CD4-positive, alpha-beta memory T cell (primary cell): ENCODE measurements around the gene MRPL58. TPM values are rescaled to one million over a fixed set of nuclear protein-coding genes. Genes with fewer than 3 reads are reported as not detected.
"Not testable (repeated sequence)": the region's sequence is repeated elsewhere in the genome, so short reads cannot be mapped to it uniquely, and the experiment has no call there.

Experiments used
- CTCF ChIA-PET: fragments of 350-600 bp; sonication (Branson Sonifier 250); formaldehyde crosslinking; loops from one replicate; lab custom pipeline; 2021; ENCODE audit warnings: inconsistent platforms; ENCODE audit not compliant: partially characterized antibody; lab: Charles Lee
- POLR2A ChIA-PET: fragments of 350-600 bp; sonication (Branson Sonifier 250); formaldehyde crosslinking; loops from one replicate; lab custom pipeline; 2021; ENCODE audit not compliant: partially characterized antibody; lab: Charles Lee
- DNase-seq, 5 donors: peaks; one replicate each; pipeline versions ENCODE4 v3.0.0 to v3.0.0-alpha.2; 2020 to 2022; ENCODE audit warnings: mixed read lengths in 1 of 5
- H3K27ac ChIP-seq: one replicate; pipeline ENCODE4 v1.7.0; 2013; ENCODE audit warnings: low read depth, low read length
- H3K27me3 ChIP-seq: 2 replicates; pipeline ENCODE4 v1.7.0; 2013; ENCODE audit warnings: mild to moderate bottlenecking, low read length, moderate library complexity; ENCODE audit not compliant: insufficient read depth
- H3K36me3 ChIP-seq: 2 replicates; pipeline ENCODE4 v1.7.0; 2013; ENCODE audit warnings: mild to moderate bottlenecking, low read length, moderate library complexity; ENCODE audit not compliant: insufficient read depth
- H3K4me1 ChIP-seq: 2 replicates; pipeline ENCODE4 v1.7.0; 2013; ENCODE audit warnings: mild to moderate bottlenecking, low read length, moderate library complexity; ENCODE audit not compliant: insufficient read depth
- H3K4me3 ChIP-seq, 2 donors: one replicate each; pipeline ENCODE4 v1.7.0; 2013; ENCODE audit warnings: low read length in 2 of 2, mild to moderate bottlenecking in 1 of 2
- H3K9me3 ChIP-seq, 2 donors: one replicate each; pipeline ENCODE4 v1.7.0; 2013; ENCODE audit warnings: low read length in 2 of 2, control low read depth in 1 of 2; ENCODE audit not compliant: control insufficient read depth in 1 of 2
- H3K27ac Mint-ChIP-seq, 7 donors: one replicate each; pipeline ENCODE4 v1.8.0; 2020 to 2021; ENCODE audit warnings: mixed read lengths in 7 of 7, mild to moderate bottlenecking in 6 of 7, inconsistent platforms in 3 of 7, moderate library complexity in 3 of 7
- H3K27me3 Mint-ChIP-seq, 2 donors: one replicate each; pipeline ENCODE4 v1.8.0; 2020 to 2021; ENCODE audit warnings: mixed read lengths in 2 of 2
- H3K36me3 Mint-ChIP-seq, 2 donors: one replicate each; pipeline ENCODE4 v1.8.0; 2020 to 2021; ENCODE audit warnings: mixed read lengths in 2 of 2, inconsistent platforms in 1 of 2, mild to moderate bottlenecking in 1 of 2
- H3K4me1 Mint-ChIP-seq, 4 donors: one replicate each; pipeline ENCODE4 v1.8.0; 2020 to 2021; ENCODE audit warnings: mixed read lengths in 4 of 4, mild to moderate bottlenecking in 1 of 4
- H3K4me3 Mint-ChIP-seq, 8 donors: one replicate each; pipeline ENCODE4 v1.8.0; 2020 to 2021; ENCODE audit warnings: mixed read lengths in 8 of 8, mild to moderate bottlenecking in 7 of 8, moderate library complexity in 6 of 8, inconsistent platforms in 3 of 8
- H3K9me3 Mint-ChIP-seq, 8 donors: one replicate each; pipeline ENCODE4 v1.8.0; 2020 to 2021; ENCODE audit warnings: mixed read lengths in 8 of 8, mild to moderate bottlenecking in 5 of 8, inconsistent platforms in 3 of 8, moderate library complexity in 1 of 8
- intact Hi-C: fragments of 100-400 bp; cut with micrococcal nuclease; formaldehyde crosslinking; loops from one replicate; pipeline ENCODE4 v1.15.1; 2023
- polyA plus RNA-seq, 2 donors: library from polyadenylated mRNA; unstranded; fragments of 300-500 nt; fragmentation: Illumina TruSeq; gene quantifications; one replicate each; pipeline ENCODE4 v1.2.3, GENCODE V29; 2021
- total RNA-seq, 2 experiments: library from RNA; stranded (reverse); gene quantifications; one replicate each; pipeline ENCODE4 v1.2.3, GENCODE V29; 2021

Gene MRPL58
- total and polyA plus RNA-seq, 4 experiments from 2014 or later, result 22.6 to 62.2 (median 41.6) TPM

GRCh38 chr17:75041656-75042280 lies 29.3 kb downstream of the MRPL58 start:
- Mint-ChIP-seq H3K4me1 (peaks cover 15 to 43% (median 30%) of the 10 kb centered on the region in 4 donors), H3K27me3 (peaks cover 0 to under 1% of the 10 kb centered on the region in 2 donors), H3K36me3 (peaks cover 23 to 44% of the 10 kb centered on the region in 2 donors), H3K27ac (peak overlapping the region in 2 of 7 donors; percentile 82 to 84), H3K4me3 (no peak overlapping the region), H3K9me3 (no peaks in the 10 kb centered on the region)
- Histone ChIP-seq H3K4me3 (no peak overlapping the region), H3K9me3 (no peaks in the 10 kb centered on the region), H3K36me3 (peaks cover 42% of the 10 kb centered on the region), H3K4me1 (peaks cover 20% of the 10 kb centered on the region), H3K27me3 (no peaks in the 10 kb centered on the region), H3K27ac (no peak overlapping the region)
- CTCF ChIA-PET, result interaction anchor here (1.0 to 2.1 kb wide), 3 partner anchors 18 to 80 kb away, joined by 3 to 6 read pairs (median 5); partner anchors contain the start of gene MRPL58
- POLR2A ChIA-PET, result interaction anchor here (1.1 to 2.7 kb wide), 2 partner anchors 29 to 83 kb away, joined by 3 to 9 read pairs; partner anchors contain the start of gene MRPL58
- intact Hi-C loops, result no loop called here
- no peak for DNase-seq

- H3K27me3 Mint-ChIP-seq, H3K4me3 ChIP-seq, DNase-seq, H3K27me3 ChIP-seq, H3K9me3 ChIP-seq, H3K27ac ChIP-seq, H3K4me3 Mint-ChIP-seq, intact Hi-C loops, POLR2A ChIA-PET, H3K9me3 Mint-ChIP-seq: not testable (repeated sequence)
- Mint-ChIP-seq H3K36me3 (peaks cover 21 to 48% of the 10 kb centered on the region in 2 donors), H3K4me1 (peaks cover 22 to 49% (median 34%) of the 10 kb centered on the region in 4 donors), H3K27ac (peak overlapping the region in 2 of 7 donors; percentile 13 to 37)
- CTCF ChIA-PET, result interaction anchor here (1.4 kb wide), 1 partner anchor 82 kb away, joined by 4 read pairs; no protein-coding TSS in a partner anchor
- Histone ChIP-seq H3K36me3 (peaks cover 35% of the 10 kb centered on the region), H3K4me1 (peaks cover 23% of the 10 kb centered on the region)
Observed at GRCh38 chr17:75043789-75044188, 31.3 kb downstream of the MRPL58 start.

- H3K36me3 Mint-ChIP-seq, result peaks cover 15 to 47% of the 10 kb centered on the region in 2 donors
- ChIA-PET CTCF (interaction anchor here (1.4 kb wide), 1 partner anchor 83 kb away, joined by 4 read pairs; no protein-coding TSS in a partner anchor), POLR2A (interaction anchor here (1.3 kb wide), 1 partner anchor 8 kb away, joined by 5 read pairs; no protein-coding TSS in a partner anchor)
- peaks cover 26% of the 10 kb centered on the region for H3K36me3 ChIP-seq
- no peak overlapping the region for H3K27ac ChIP-seq
- no peaks in the 10 kb centered on the region for H3K9me3 ChIP-seq
- H3K27ac Mint-ChIP-seq, result peak overlapping the region in 6 of 7 donors; percentile 22 to 83 (median 62)
- no peaks in the 10 kb centered on the region for H3K27me3 ChIP-seq
- no peaks in the 10 kb centered on the region for H3K9me3 Mint-ChIP-seq
- DNase-seq, result no peak
- H3K27me3 Mint-ChIP-seq, result no peaks in the 10 kb centered on the region
- peaks cover 28 to 58% (median 41%) of the 10 kb centered on the region in 4 donors for H3K4me1 Mint-ChIP-seq
- H3K4me1 ChIP-seq, result peaks cover 30% of the 10 kb centered on the region
- intact Hi-C loops, result no loop called here
- H3K4me3 ChIP-seq, result no peak overlapping the region
- H3K4me3 Mint-ChIP-seq, result peak overlapping the region in 6 of 8 donors; percentile 39 to 64 (median 50)
Observed at GRCh38 chr17:75044716-75045115, 32.2 kb downstream of the MRPL58 start.

GRCh38 chr17:75045946-75046406 lies 33.5 kb downstream of the MRPL58 start:
- Mint-ChIP-seq H3K4me3 (peak overlapping the region; percentile 94 to 100 (median 97)), H3K27ac (peak overlapping the region; percentile 93 to 98 (median 97)), H3K4me1 (peaks cover 25 to 61% (median 40%) of the 10 kb centered on the region in 4 donors), H3K36me3 (peaks cover 7 to 39% of the 10 kb centered on the region in 2 donors)
- not testable (repeated sequence) for H3K27me3 ChIP-seq, H3K27me3 Mint-ChIP-seq, H3K9me3 ChIP-seq, H3K9me3 Mint-ChIP-seq, DNase-seq
- Histone ChIP-seq H3K4me3 (peak overlapping the region; percentile 40 to 96), H3K27ac (peak overlapping the region; percentile 85), H3K36me3 (peaks cover 13% of the 10 kb centered on the region), H3K4me1 (peaks cover 30% of the 10 kb centered on the region)
- ChIA-PET POLR2A (interaction anchor here (1.0 to 4.9 kb wide), 11 partner anchors 10 to 360 kb away, joined by 3 to 119 read pairs (median 9); partner anchors contain the start of genes ARMC7, GRB2, MRPL58 and SLC16A5), CTCF (interaction anchor here (0.9 to 3.5 kb wide), 3 partner anchors 10 to 68 kb away, joined by 3 to 16 read pairs (median 3); partner anchors contain the start of gene MRPL58)
- intact Hi-C loops, result loop anchor here (1.0 to 2.0 kb wide), 4 partner anchors 13 to 621 kb away; partner anchors contain the start of genes HID1, MRPL58, RECQL5 and SAP30BP

GRCh38 chr17:75046407-75047289 lies 34.2 kb downstream of the MRPL58 start, which contains the start of the genes ATP5PD and KCTD2:
Gene ATP5PD, minus strand, starts transcription at chr17:75046969. Its CDS starts 4,319 bp downstream, at chr17:75042650.
Gene KCTD2, plus strand, starts transcription at chr17:75047225. Its CDS starts 26 bp downstream, at chr17:75047251.
- H3K27me3 Mint-ChIP-seq, result no peaks in the 10 kb centered on the region
- Histone ChIP-seq H3K27ac (peak within 1 kb of the TSS; percentile 85), H3K27me3 (no peaks in the 10 kb centered on the region), H3K4me3 (peak within 1 kb of the TSS; percentile 62 to 96), H3K9me3 (no peaks in the 10 kb centered on the region), H3K36me3 (peaks cover 7% of the 10 kb centered on the region), H3K4me1 (peaks cover 30% of the 10 kb centered on the region)
- POLR2A ChIA-PET, result interaction anchor here (0.5 to 4.9 kb wide), 18 partner anchors 10 to 1520 kb away, joined by 3 to 119 read pairs (median 4); partner anchors contain the start of genes ARMC7, GRB2, MRPL58 and SLC16A5
- peaks cover 8 to 39% of the 10 kb centered on the region in 2 donors for H3K36me3 Mint-ChIP-seq
- H3K4me1 Mint-ChIP-seq, result peaks cover 25 to 62% (median 40%) of the 10 kb centered on the region in 4 donors
- DNase-seq, result peak; percentile 92 to 95 (median 94)
- peak within 1 kb of the TSS; percentile 96 to 98 (median 97) for H3K27ac Mint-ChIP-seq
- H3K9me3 Mint-ChIP-seq, result no peaks in the 10 kb centered on the region
- H3K4me3 Mint-ChIP-seq, result peak within 1 kb of the TSS; percentile 95 to 100 (median 97)
- CTCF ChIA-PET, result interaction anchor here (0.9 to 3.5 kb wide), 3 partner anchors 11 to 67 kb away, joined by 3 to 16 read pairs (median 3); partner anchors contain the start of gene MRPL58
- intact Hi-C loops, result loop anchor here (1.0 to 2.0 kb wide), 7 partner anchors 10 to 620 kb away; partner anchors contain the start of genes ARMC7, HID1, MRPL58 and RECQL5
